AG20443 (cell line): Measurements from ENCODE around the gene C10orf71.

ENCODE experiments used
- DNase-seq: peaks from one replicate; pipeline ENCODE4 v3.0.0; 2012; ENCODE audit warnings: low spot score, mixed read lengths

The C10orf71 gene

GRCh38 chr10:49318755-49319154 is 19.8 kb downstream of the C10orf71 start:
- DNase-seq, result no peak

DNA sequence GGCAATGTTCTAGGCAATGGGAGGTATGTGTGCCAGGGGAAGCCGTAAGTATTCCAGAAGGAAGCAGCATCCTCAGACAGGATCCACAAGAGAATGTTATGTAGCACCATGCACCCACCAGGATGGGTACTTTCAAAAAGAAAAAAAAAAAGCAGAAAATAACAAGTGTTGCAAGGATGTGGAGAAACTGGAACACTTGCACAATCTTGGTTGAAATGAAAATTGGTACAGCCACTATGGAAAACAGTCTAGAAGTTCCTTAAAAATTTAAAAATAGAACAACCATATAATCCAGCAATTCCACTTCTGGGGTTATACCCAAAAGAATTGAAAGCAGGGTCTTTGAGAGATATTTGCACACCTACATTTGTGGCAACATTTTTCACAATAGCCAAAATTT is 20.2 kb downstream of the C10orf71 start:
- DNase-seq, result no peak

DNA sequence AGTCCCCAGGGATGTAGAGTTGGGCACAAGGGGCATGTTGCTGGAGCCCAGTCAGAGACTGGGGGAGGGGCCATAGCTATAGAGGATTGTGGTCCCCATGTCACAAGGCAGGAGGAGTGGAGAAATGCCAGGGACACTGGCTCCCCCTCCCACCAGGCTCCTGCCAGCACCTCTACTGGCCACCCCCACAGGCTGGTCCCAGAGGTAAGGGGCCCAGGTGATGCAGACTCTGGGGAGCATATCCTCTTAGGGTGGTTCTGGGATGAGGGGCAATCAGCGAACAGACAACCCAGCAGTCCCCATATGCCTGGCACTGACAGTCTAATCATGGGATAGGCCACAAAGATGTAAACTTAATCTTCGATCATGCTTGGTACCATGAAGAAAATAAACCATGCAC is 21.2 kb downstream of the C10orf71 start:
- no peak for DNase-seq

GRCh38 chr10:49321021-49321420 is 22.1 kb downstream of the C10orf71 start:
- DNase-seq, result no peak

GRCh38 chr10:49322371-49323170 is 23.6 kb downstream of the C10orf71 start:
- DNase-seq, result no peak

DNA sequence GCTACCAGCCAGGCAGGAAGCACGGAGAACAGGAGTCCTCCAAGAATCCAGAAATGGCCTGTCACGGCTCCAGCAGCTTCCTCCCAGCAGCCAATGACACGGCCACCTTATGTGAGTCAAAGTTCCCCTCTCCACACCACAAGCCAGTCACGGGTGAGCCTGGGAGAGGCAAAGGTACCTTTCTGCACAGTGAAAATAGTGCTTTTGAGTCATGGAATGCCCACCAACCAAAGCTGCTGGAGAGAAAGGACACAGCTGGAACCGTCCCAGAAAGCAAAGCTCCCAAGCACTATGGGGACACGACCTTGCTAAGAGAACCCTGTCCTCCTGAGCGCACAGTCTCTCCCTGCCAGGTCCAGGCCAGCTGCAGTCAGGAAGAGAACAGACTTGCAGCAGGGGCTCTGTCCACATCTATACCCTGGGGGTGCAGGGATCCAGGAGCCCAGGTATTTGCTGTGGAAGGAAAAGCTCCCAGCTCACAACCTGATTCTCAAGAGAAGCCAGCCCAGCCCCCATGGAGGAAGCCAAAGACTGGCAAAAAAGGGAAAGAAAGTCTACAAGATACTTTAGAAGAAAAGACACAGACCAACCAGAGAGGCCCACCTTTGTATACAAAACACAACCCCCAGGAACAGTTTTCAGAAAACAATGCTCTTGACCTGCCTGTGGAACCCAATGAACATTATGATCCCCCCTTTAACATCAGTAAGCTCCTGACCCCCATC is 24.4 kb downstream of the C10orf71 start:
- no peak for DNase-seq

DNA sequence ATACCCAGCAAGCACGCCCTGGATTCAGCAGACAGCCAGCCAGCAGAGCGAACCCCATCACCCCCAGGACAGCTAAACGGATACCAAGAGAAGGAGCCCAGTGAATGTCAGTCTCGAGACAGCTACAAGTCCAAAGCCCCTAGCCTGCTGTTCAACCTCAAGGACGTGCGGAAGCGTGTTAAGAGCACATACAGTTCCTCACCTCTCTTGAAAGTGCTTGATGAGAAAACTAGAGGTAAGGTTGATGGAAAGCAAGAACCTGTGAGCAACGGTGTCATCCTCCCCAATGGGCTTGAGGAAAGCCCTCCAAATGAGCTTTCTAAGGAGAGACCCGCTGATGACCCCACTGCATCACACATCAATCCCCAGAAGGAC is 24.9 kb downstream of the C10orf71 start:
- DNase-seq, result no peak

- DNase-seq, result no peak
Measured at GRCh38 chr10:49324711-49325110, 25.7 kb downstream of the C10orf71 start.

GRCh38 chr10:49325131-49325915 is 26.4 kb downstream of the C10orf71 start:
- DNase-seq, result no peak

DNA sequence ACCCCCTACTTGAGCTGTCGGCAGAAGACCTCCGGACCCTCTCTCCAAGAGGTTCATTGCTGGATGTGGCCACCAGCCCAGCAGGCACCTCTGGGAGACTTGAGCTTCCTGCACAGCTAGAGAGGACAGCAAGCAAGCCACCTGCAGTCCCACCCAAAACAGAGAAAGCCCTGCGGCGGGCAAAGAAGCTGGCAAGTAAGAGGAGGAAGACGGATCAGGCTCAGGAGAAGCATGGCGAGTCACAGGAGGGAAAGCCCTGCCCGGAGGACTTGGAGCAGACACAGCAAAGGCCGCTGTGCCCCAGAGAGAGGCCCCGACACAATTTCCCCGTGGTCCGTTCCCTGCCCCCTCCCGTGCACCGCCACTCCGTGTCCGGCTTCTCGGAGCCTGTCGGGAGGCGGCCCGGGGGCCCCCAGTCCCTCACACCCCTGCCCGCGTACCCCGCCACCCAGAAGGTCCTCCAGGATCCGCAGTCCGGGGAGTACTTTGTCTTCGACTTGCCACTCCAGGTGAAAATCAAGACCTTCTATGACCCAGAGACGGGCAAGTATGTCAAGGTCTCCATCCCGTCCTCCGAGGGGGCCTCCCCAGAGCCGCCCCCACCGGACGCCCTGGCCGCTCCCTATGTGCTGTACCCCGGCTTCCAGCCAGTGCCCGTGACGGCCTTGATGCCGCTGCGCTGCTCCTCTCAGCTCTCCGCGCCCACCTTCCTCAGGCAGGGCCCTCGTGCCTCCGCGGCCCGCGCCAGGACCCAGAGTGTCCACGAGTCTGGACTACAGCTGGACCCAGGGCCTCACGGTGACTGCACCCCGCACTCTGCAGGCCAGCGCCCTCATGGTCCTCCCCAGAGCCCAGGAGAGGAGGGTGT is 27.2 kb downstream of the C10orf71 start:
- no peak for DNase-seq

GRCh38 chr10:49327036-49327813 is 28.3 kb downstream of the C10orf71 start:
- DNase-seq, result no peak

GRCh38 chr10:49328401-49329145 is 29.6 kb downstream of the C10orf71 start:
- no peak for DNase-seq

DNA sequence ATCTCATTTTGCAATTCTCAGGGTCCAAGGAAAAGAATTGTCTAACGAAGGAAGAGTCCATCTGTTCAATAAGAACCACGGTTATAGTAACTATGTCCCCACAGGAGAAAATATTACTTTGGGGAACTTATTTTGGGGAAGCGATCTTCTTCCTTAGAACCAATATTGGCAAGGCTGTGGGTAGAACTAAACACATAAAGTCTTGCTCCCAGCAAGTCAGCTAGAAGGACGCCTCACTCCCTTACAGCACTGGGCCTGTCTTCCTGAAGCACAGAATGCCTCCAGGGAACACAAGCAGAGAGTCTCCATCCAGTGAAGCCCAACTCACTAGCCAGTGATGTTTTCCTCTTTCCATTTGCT is 30.2 kb downstream of the C10orf71 start:
- DNase-seq, result no peak

GRCh38 chr10:49330127-49330665 is 31.2 kb downstream of the C10orf71 start:
- no peak for DNase-seq

GRCh38 chr10:49331431-49331830 is 32.5 kb downstream of the C10orf71 start:
- DNase-seq, result no peak

DNA sequence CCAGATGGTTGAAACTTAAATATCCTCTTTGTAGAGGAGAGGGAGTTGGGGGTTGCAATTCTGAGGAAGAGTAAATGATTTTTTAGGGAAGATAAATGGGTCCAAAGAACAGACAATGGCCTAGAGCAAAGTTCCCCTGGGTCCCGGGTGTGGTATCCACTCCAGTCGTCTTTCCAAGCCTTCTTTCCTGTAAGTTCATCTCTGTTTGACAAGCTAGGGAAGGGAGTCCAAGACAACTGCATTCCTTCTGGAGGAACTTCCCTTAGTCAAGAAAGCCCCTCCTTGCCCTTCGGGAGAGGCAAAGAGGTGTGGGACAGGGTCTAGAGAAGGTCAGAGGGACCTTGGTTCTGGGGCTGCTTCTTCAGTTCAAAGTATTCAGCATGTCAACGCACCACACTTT is 33.4 kb downstream of the C10orf71 start:
- no peak for DNase-seq

DNA sequence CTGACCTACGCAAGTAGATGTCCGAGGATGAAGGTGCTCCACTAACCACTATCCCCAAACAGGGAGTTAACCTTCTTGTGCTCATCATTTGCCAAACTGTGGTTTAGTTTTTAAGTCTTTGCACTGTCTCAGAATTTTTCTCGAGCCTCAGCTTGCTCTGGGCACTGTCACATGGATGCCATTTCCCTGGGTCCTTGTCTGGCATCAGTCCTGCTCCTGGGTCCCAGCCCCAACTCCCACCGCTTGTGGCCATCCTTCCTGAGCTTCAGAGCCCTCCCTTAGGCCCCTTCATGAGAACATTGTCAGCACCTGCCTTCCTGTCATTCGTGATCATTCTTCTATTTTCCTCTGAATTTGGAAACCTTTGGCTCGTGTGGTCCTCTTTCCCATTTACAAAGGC is 33.8 kb downstream of the C10orf71 start:
- no peak for DNase-seq

DNA sequence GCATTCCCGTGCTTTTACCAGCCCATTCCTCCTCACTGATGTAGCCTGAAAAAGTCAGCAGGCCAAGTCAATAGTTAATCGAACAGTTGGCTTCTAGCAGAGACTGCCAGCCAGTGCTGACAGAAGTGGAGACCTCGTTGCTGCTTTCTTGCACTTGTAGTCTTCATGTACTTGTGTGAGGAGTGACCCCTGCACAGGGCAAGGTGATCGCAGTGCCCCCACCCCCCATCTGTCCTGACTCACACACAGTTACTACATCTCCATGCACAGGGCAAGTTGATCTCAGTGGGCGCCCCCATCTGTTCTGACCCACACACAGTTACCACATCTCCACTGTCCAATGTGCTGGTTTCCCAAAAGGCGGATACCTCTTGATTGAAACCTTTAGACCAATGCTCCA is 34.2 kb downstream of the C10orf71 start:
- DNase-seq, result no peak

- DNase-seq, result no peak
Measured at GRCh38 chr10:49334964-49335363, 36.0 kb downstream of the C10orf71 start.

DNA sequence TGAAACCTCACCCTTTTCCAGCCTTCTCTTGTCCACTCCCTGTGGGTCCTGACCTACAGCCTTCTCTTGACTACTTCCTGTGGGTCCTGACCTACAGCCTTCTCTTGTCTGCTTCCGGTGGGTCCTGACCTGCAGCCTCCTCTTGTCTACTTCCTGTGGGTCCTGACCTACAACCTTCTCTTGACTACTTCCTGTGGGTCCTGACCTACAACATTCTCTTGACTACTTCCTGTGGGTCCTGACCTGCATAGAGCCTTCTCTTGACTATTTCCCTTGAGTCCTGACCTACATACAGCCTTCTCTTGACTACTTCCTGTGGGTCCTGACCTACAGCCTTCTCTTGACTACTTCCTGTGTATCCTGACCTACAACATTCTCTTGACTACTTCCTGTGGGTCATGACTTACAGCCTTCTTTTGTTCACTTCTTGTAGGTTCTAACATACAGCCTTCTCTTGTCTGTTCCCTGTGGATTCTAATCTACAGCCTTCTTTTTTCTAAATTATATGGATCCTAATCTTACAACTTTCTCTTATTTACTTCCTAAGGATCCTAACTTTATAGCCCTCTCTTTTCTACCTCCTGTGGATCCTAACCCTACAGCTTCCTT is 36.5 kb downstream of the C10orf71 start:
- no peak for DNase-seq
